Right lung (tissue), 5 donors: ENCODE data around the gene HDAC9. TPM values are rescaled to one million over a fixed set of nuclear protein-coding genes. Genes with fewer than 3 reads are reported as not detected.

Experiments used
- DNase-seq, 2 donors: peaks; one replicate each; pipeline ENCODE4 v3.0.0-alpha.2; 2013
- polyA plus RNA-seq, 5 donors: library from polyadenylated mRNA; unstranded; fragments of 120-200 nt; gene quantifications; one replicate each; pipeline versions ENCODE4 v1.2.1 to v1.2.3, GENCODE V29; 2013; ENCODE audit warnings: inconsistent platforms in 1 of 5, low replicate concordance in 1 of 5; ENCODE audit not compliant: insufficient read length in 5 of 5, insufficient read depth in 1 of 5

Gene HDAC9
- polyA plus RNA-seq, 5 donors: 6.5 to 12.3 (median 11.1) TPM

GRCh38 chr7:18655912-18656311, 160.4 kb downstream of the HDAC9 start:
- DNase-seq: no peak

- no peak for DNase-seq
Measured at GRCh38 chr7:18656362-18656761, 160.8 kb downstream of the HDAC9 start.

GRCh38 chr7:18659746-18660145, 164.2 kb downstream of the HDAC9 start:
- DNase-seq: no peak

GRCh38 chr7:18663321-18663720, 167.8 kb downstream of the HDAC9 start:
- no peak for DNase-seq

- peak; percentile 19 to 46 for DNase-seq
Measured at GRCh38 chr7:18666107-18666728, 170.7 kb downstream of the HDAC9 start.

- DNase-seq: no peak
Measured at GRCh38 chr7:18667466-18667865, 171.9 kb downstream of the HDAC9 start.

- no peak for DNase-seq
Measured at GRCh38 chr7:18671176-18671575, 175.6 kb downstream of the HDAC9 start.

- DNase-seq: no peak
Measured at GRCh38 chr7:18675579-18675978, 180.0 kb downstream of the HDAC9 start.

- DNase-seq: no peak
Measured at GRCh38 chr7:18679261-18679660, 183.7 kb downstream of the HDAC9 start.

GRCh38 chr7:18680576-18680975, 185.0 kb downstream of the HDAC9 start:
- DNase-seq: no peak

GRCh38 chr7:18684916-18685315, 189.4 kb downstream of the HDAC9 start:
- DNase-seq: no peak

- DNase-seq: no peak
Measured at GRCh38 chr7:18685971-18686370, 190.4 kb downstream of the HDAC9 start.

GRCh38 chr7:18689551-18689950, 194.0 kb downstream of the HDAC9 start:
- DNase-seq: no peak

GRCh38 chr7:18693406-18693805, 197.9 kb downstream of the HDAC9 start:
- peak in 1 of 2 donors; percentile 19 for DNase-seq

- DNase-seq: no peak
Measured at GRCh38 chr7:18693816-18694215, 198.3 kb downstream of the HDAC9 start.

- no peak for DNase-seq
Measured at GRCh38 chr7:18694484-18694883, 198.9 kb downstream of the HDAC9 start.

- DNase-seq: no peak
Measured at GRCh38 chr7:18694911-18695310, 199.4 kb downstream of the HDAC9 start.

- no peak for DNase-seq
Measured at GRCh38 chr7:18698258-18698734, 202.7 kb downstream of the HDAC9 start.

- no peak for DNase-seq
Measured at GRCh38 chr7:18700147-18700546, 204.6 kb downstream of the HDAC9 start.

GRCh38 chr7:18702071-18702829, 206.7 kb downstream of the HDAC9 start:
- no peak for DNase-seq

- DNase-seq: no peak
Measured at GRCh38 chr7:18703685-18704084, 208.1 kb downstream of the HDAC9 start.

GRCh38 chr7:18706670-18707069, 211.1 kb downstream of the HDAC9 start:
- no peak for DNase-seq

GRCh38 chr7:18708204-18708603, 212.7 kb downstream of the HDAC9 start:
- no peak for DNase-seq
